ENCODE results near the gene DVL2. TPM values are rescaled to one million over a fixed set of nuclear protein-coding genes. Genes with fewer than 3 reads are reported as not detected.

Gene DVL2
- total and polyA plus RNA-seq, 2 of the 13 experiments (the other 11 are each of a cell fraction or from before 2014, with no cell fraction given) = 5.7 to 38.2 TPM

GRCh38 chr17:7214300-7215135, 19.8 kb downstream of the DVL2 start (continued):
- TF ChIP-seq, protein P1, sequence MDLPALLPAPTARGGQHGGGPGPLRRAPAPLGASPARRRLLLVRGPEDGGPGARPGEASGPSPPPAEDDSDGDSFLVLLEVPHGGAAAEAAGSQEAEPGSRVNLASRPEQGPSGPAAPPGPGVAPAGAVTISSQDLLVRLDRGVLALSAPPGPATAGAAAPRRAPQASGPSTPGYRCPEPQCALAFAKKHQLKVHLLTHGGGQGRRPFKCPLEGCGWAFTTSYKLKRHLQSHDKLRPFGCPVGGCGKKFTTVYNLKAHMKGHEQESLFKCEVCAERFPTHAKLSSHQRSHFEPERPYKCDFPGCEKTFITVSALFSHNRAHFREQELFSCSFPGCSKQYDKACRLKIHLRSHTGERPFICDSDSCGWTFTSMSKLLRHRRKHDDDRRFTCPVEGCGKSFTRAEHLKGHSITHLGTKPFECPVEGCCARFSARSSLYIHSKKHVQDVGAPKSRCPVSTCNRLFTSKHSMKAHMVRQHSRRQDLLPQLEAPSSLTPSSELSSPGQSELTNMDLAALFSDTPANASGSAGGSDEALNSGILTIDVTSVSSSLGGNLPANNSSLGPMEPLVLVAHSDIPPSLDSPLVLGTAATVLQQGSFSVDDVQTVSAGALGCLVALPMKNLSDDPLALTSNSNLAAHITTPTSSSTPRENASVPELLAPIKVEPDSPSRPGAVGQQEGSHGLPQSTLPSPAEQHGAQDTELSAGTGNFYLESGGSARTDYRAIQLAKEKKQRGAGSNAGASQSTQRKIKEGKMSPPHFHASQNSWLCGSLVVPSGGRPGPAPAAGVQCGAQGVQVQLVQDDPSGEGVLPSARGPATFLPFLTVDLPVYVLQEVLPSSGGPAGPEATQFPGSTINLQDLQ (CRISPR knock-in tag; IDR thresholded peaks at IDR 0.05) = no peak
- TF ChIP-seq SP2 (CRISPR knock-in tag; IDR thresholded peaks at IDR 0.05) = peak; percentile 89
- TF ChIP-seq, protein P2, sequence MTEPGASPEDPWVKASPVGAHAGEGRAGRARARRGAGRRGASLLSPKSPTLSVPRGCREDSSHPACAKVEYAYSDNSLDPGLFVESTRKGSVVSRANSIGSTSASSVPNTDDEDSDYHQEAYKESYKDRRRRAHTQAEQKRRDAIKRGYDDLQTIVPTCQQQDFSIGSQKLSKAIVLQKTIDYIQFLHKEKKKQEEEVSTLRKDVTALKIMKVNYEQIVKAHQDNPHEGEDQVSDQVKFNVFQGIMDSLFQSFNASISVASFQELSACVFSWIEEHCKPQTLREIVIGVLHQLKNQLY (CRISPR knock-in tag; IDR thresholded peaks at IDR 0.05) = no peak

- BruUV-seq (replicated peaks) = no TSS peak
- DNase-seq (ENCODE audit: low spot score) (peak; percentile 86), ATAC-seq (no peak), FAIRE-seq (peak; percentile 56)
- ChIA-PET POLR2A (interaction anchor here (1.2 to 2.9 kb wide), 7 partner anchors 20 to 178 kb away, joined by 3 to 35 read pairs (median 5); partner anchors contain the start of genes ASGR1, DVL2 and SLC16A13), CTCF (ENCODE audit: low intra/inter-chr PET ratio, low total read pairs) (interaction anchor here (1.9 kb wide), 1 partner anchor 168 kb away, joined by 10 read pairs; no protein-coding TSS in a partner anchor)
- Histone ChIP-seq H3K4me2 (ENCODE audit: low read depth, low read length) (peak overlapping the region; percentile 77), H3K9ac (ENCODE audit: insufficient read depth, low read depth, low read length) (no peak overlapping the region), H3K79me2 (ENCODE audit: insufficient read depth, low read length) (no peaks in the 10 kb centered on the region), H3K9me3 (ENCODE audit: low read length) (no peaks in the 10 kb centered on the region), H3K4me1 (ENCODE audit: insufficient read depth, low read length) (peaks cover 49% of the 10 kb centered on the region), H3K4me3 (replicated peaks in 1 of 3; ENCODE audit: insufficient read depth in 1 of 3, low read depth in 2 of 3, low read length in 3 of 3) (peak overlapping the region in 2 of 3 experiments; percentile 19 to 68; a peak in 2 of 6 replicates), H3K27ac (ENCODE audit: extremely low read length, insufficient read depth, low read length) (peak overlapping the region; percentile 53), H4K20me1 (ENCODE audit: insufficient read depth, low read length) (no peaks in the 10 kb centered on the region), H3K36me3 (replicated peaks in 1 of 2; ENCODE audit: control insufficient read depth in 1 of 2, insufficient read depth in 2 of 2, low read length in 2 of 2) (no peaks in the 10 kb centered on the region), H3K27me3 (ENCODE audit: control insufficient read depth in 1 of 2, insufficient read depth in 2 of 2, low read length in 2 of 2) (peaks cover 0 to 8% of the 10 kb centered on the region in 2 experiments; a peak in 3 of 5 replicates), H2AFZ (ENCODE audit: low read length) (no peak overlapping the region)
- WGBS (ENCODE audit: low lambda C conversion rate) = 8% methylated on average over 14 of the region's 15 CpGs
- in situ Hi-C loops (cut with HindIII; ENCODE audit: extremely low pct_ligation_motif_present, low pct_unique_long_range_greater_than_20kb) (no loop called here), intact Hi-C loops (cut with micrococcal nuclease; ENCODE audit: unreplicated experiment) (loop anchor here (5.0 kb wide), 1 partner anchor 37 kb away; the partner anchor contains the start of gene ASGR1)
- peak; percentile 71 for TF ChIP-seq SMC3 (IDR thresholded peaks at IDR 0.05; ENCODE audit: low read length)
- TF ChIP-seq RFXANK (CRISPR knock-in tag; IDR thresholded peaks at IDR 0.05) = no peak
- TF ChIP-seq ARNTL (CRISPR knock-in tag; IDR thresholded peaks at IDR 0.05) = no peak
- no peak for TF ChIP-seq NRL (CRISPR knock-in tag; IDR thresholded peaks at IDR 0.05; ENCODE audit: borderline replicate concordance)
- no peak for TF ChIP-seq CBX2 (IDR thresholded peaks at IDR 0.05; ENCODE audit: low read depth, low read length)
- no peak for TF ChIP-seq CBX2 (CRISPR knock-in tag; IDR thresholded peaks at IDR 0.05; ENCODE audit: low read depth)
- TF ChIP-seq ARID5B (CRISPR knock-in tag; IDR thresholded peaks at IDR 0.05) = no peak
- no peak for TF ChIP-seq ZNF496 (CRISPR knock-in tag; IDR thresholded peaks at IDR 0.05; ENCODE audit: insufficient replicate concordance)
- no peak for TF ChIP-seq ZNF367 (CRISPR knock-in tag; IDR thresholded peaks at IDR 0.05; ENCODE audit: borderline replicate concordance)
- 0 out of 2 replicates have a peak, but pooled peaks have one; percentile 5 for TF ChIP-seq ELF3 (CRISPR knock-in tag; IDR thresholded peaks at IDR 0.05)
- no peak for TF ChIP-seq MED8 (CRISPR knock-in tag; IDR thresholded peaks at IDR 0.05; ENCODE audit: insufficient replicate concordance)
- TF ChIP-seq CBX5 (CRISPR knock-in tag; IDR thresholded peaks at IDR 0.05; ENCODE audit: borderline replicate concordance) = no peak
Measured at GRCh38 chr17:7213895-7214299, 20.4 kb downstream of the DVL2 start.

Data from HepG2 (cell line).